Hepatocyte (in vitro differentiated cells): ENCODE results near the gene HNF4A.
"Not testable (repeated sequence)": the region's sequence is repeated elsewhere in the genome, so short reads cannot be mapped to it uniquely, and the experiment has no call there.

Source experiments
- EZH2 ChIP-seq: fragments of 200-600 bp; sonication (generic); IDR thresholded peaks from 2 replicates; pipeline ENCODE4 v1.6.1; 2016; ENCODE audit warnings: antibody characterized with exemption, mild to moderate bottlenecking, borderline replicate concordance
- TF ChIP-seq, protein P1 (sequence below): fragments of 200-600 bp; sonication (generic); IDR thresholded peaks from 2 replicates; pipeline ENCODE4 v1.5.1; 2016; ENCODE audit warnings: antibody characterized with exemption, mild to moderate bottlenecking; ENCODE audit not compliant: poor library complexity

DNA sequence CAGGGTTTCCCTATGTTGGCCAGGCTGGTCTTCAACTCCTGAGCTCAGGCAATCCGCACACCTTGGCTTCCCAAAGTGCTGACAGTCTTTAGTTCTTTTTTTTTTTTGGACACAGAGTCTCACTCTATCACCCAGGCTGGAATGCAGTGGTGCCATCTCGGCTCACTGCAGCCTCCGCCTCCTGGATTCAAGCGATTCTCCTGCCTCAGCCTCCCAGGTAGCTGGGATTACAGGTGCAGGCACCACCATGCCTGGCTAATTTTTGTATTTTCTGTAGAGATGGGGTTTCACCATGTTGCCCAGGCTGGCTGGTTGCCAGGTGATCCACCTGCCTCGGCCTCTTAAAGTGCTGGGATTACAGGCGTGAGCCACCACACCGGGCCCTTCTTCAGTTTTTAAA lies 27.8 kb upstream of the HNF4A start:
- TF ChIP-seq, protein P1, sequence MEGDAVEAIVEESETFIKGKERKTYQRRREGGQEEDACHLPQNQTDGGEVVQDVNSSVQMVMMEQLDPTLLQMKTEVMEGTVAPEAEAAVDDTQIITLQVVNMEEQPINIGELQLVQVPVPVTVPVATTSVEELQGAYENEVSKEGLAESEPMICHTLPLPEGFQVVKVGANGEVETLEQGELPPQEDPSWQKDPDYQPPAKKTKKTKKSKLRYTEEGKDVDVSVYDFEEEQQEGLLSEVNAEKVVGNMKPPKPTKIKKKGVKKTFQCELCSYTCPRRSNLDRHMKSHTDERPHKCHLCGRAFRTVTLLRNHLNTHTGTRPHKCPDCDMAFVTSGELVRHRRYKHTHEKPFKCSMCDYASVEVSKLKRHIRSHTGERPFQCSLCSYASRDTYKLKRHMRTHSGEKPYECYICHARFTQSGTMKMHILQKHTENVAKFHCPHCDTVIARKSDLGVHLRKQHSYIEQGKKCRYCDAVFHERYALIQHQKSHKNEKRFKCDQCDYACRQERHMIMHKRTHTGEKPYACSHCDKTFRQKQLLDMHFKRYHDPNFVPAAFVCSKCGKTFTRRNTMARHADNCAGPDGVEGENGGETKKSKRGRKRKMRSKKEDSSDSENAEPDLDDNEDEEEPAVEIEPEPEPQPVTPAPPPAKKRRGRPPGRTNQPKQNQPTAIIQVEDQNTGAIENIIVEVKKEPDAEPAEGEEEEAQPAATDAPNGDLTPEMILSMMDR = not testable (repeated sequence)
- not testable (repeated sequence) for TF ChIP-seq EZH2
